DND-41 (cell line): Measurements from ENCODE around the gene PPP1R14D.

Experiments
- ATAC-seq: fragments of 200-7000 bp; cut with Tn5 transposase; 3 replicates; pipeline ENCODE4 v1.9.1; 2021; ENCODE audit warnings: low read depth; ENCODE audit not compliant: insufficient read depth
- DNase-seq: peaks from one replicate; pipeline ENCODE4 v3.0.0-alpha.2; 2020
- H2AFZ ChIP-seq: 2 replicates; pipeline ENCODE4 v1.6.0; 2012; ENCODE audit warnings: low read depth, low read length
- H3K27ac ChIP-seq: 2 replicates; pipeline ENCODE4 v1.5.1; 2012; ENCODE audit warnings: low read length, inconsistent platforms
- H3K27me3 ChIP-seq: fragments of 200-600 bp; sonication (generic); 2 replicates; pipeline ENCODE4 v1.6.0; 2012; ENCODE audit warnings: low read length, mild to moderate bottlenecking, inconsistent platforms; ENCODE audit not compliant: insufficient read depth, poor library complexity
- H3K36me3 ChIP-seq: 2 replicates; pipeline ENCODE4 v1.5.1; 2012; ENCODE audit warnings: low read length, inconsistent platforms; ENCODE audit not compliant: insufficient read depth
- H3K4me1 ChIP-seq: 2 replicates; pipeline ENCODE4 v1.5.1; 2012; ENCODE audit warnings: mild to moderate bottlenecking, low read length; ENCODE audit not compliant: insufficient read depth
- H3K4me2 ChIP-seq: 2 replicates; pipeline ENCODE4 v1.6.0; 2012; ENCODE audit warnings: mild to moderate bottlenecking, moderate library complexity, low read length, inconsistent platforms; ENCODE audit not compliant: insufficient read depth
- H3K4me3 ChIP-seq, 2 experiments: fragments of 200-600 bp in 1 of 2; shearing (Covaris generic) in 1 of 2; 2 replicates each; pipeline ENCODE4 v1.5.1; 2012 to 2016; ENCODE audit warnings: inconsistent platforms in 2 of 2, low read length in 2 of 2, mild to moderate bottlenecking in 2 of 2, low read depth in 1 of 2, moderate library complexity in 1 of 2
- H3K79me2 ChIP-seq: 2 replicates; pipeline ENCODE4 v1.6.0; 2012; ENCODE audit warnings: low read length, inconsistent platforms; ENCODE audit not compliant: insufficient read depth
- H3K9ac ChIP-seq: 2 replicates; pipeline ENCODE4 v1.6.0; 2012; ENCODE audit warnings: low read depth, mild to moderate bottlenecking, inconsistent platforms, low read length, moderate library complexity
- H3K9me3 ChIP-seq: 2 replicates; pipeline ENCODE4 v1.5.1; 2012; ENCODE audit warnings: low read length, moderate library complexity, mild to moderate bottlenecking, inconsistent platforms; ENCODE audit not compliant: insufficient read depth, severe bottlenecking
- H4K20me1 ChIP-seq: 2 replicates; pipeline ENCODE4 v1.6.0; 2012; ENCODE audit warnings: low read length; ENCODE audit not compliant: insufficient read depth
- CTCF ChIP-seq: IDR thresholded peaks from 2 replicates; pipeline ENCODE4 v1.5.1; 2012; ENCODE audit warnings: borderline replicate concordance, low read length, moderate library complexity, mild to moderate bottlenecking; ENCODE audit not compliant: poor library complexity, severe bottlenecking; ENCODE audit errors: extremely low read depth
- EZH2 ChIP-seq: IDR thresholded peaks from 3 replicates; pipeline ENCODE4 v1.6.1; 2012; ENCODE audit warnings: borderline replicate concordance, low read depth, mild to moderate bottlenecking, moderate library complexity, low read length, inconsistent platforms; ENCODE audit not compliant: severe bottlenecking

Gene PPP1R14D

GRCh38 chr15:40782609-40783227 lies 45.8 kb downstream of the PPP1R14D start:
- H3K27me3 ChIP-seq: no peaks in the 10 kb centered on the region
- H2AFZ ChIP-seq: no peak overlapping the region
- no peak overlapping the region for H3K4me3 ChIP-seq
- peak; percentile 84 for ATAC-seq
- no peaks in the 10 kb centered on the region for H3K9me3 ChIP-seq
- peaks cover 20% of the 10 kb centered on the region for H3K36me3 ChIP-seq
- peaks cover 23% of the 10 kb centered on the region for H3K79me2 ChIP-seq
- peak; percentile 69 for DNase-seq
- no peak overlapping the region for H3K27ac ChIP-seq
- no peak overlapping the region for H3K9ac ChIP-seq
- TF ChIP-seq CTCF (peak; percentile 87), EZH2 (no peak)
- H3K4me1 ChIP-seq: peaks cover 16% of the 10 kb centered on the region
- peaks cover 26% of the 10 kb centered on the region; the same call in 1 of the 2 replicates for H4K20me1 ChIP-seq
- H3K4me2 ChIP-seq: no peak overlapping the region

- peaks cover 71% of the 10 kb centered on the region for H3K36me3 ChIP-seq
- DNase-seq: peak; percentile 44
- ATAC-seq: peak; percentile 79
- peaks cover 3% of the 10 kb centered on the region for H4K20me1 ChIP-seq
- TF ChIP-seq CTCF (no peak), EZH2 (no peak)
- peaks cover 2% of the 10 kb centered on the region; the same call in 1 of the 2 replicates for H3K79me2 ChIP-seq
- H3K4me1 ChIP-seq: no peaks in the 10 kb centered on the region
- no peak overlapping the region for H2AFZ ChIP-seq
- no peak overlapping the region for H3K4me3 ChIP-seq
- no peaks in the 10 kb centered on the region for H3K27me3 ChIP-seq
- H3K9me3 ChIP-seq: no peaks in the 10 kb centered on the region
- no peak overlapping the region for H3K9ac ChIP-seq
- no peak overlapping the region for H3K4me2 ChIP-seq
- no peak overlapping the region for H3K27ac ChIP-seq
These were observed 51.9 kb downstream of the PPP1R14D start for GRCh38 chr15:40776537-40777141.

- DNase-seq (no peak), ATAC-seq (no peak)
- Histone ChIP-seq H2AFZ (no peak overlapping the region), H4K20me1 (peaks cover 7% of the 10 kb centered on the region), H3K4me2 (no peak overlapping the region), H3K4me1 (peaks cover 5% of the 10 kb centered on the region), H3K4me3 (no peak overlapping the region), H3K9ac (no peak overlapping the region), H3K9me3 (no peaks in the 10 kb centered on the region), H3K27ac (no peak overlapping the region), H3K36me3 (peaks cover 73% of the 10 kb centered on the region), H3K79me2 (peaks cover 2% of the 10 kb centered on the region; the same call in 1 of the 2 replicates), H3K27me3 (no peaks in the 10 kb centered on the region)
- TF ChIP-seq CTCF (no peak), EZH2 (no peak)
These were observed 52.6 kb downstream of the PPP1R14D start for GRCh38 chr15:40775740-40776536.
